ENCODE results near the gene SLC35E2B. TPM values are rescaled to one million over a fixed set of nuclear protein-coding genes. Genes with fewer than 3 reads are reported as not detected.

Gene SLC35E2B
- total RNA-seq, 1 donor from 2014 or later = 108 TPM

DNA sequence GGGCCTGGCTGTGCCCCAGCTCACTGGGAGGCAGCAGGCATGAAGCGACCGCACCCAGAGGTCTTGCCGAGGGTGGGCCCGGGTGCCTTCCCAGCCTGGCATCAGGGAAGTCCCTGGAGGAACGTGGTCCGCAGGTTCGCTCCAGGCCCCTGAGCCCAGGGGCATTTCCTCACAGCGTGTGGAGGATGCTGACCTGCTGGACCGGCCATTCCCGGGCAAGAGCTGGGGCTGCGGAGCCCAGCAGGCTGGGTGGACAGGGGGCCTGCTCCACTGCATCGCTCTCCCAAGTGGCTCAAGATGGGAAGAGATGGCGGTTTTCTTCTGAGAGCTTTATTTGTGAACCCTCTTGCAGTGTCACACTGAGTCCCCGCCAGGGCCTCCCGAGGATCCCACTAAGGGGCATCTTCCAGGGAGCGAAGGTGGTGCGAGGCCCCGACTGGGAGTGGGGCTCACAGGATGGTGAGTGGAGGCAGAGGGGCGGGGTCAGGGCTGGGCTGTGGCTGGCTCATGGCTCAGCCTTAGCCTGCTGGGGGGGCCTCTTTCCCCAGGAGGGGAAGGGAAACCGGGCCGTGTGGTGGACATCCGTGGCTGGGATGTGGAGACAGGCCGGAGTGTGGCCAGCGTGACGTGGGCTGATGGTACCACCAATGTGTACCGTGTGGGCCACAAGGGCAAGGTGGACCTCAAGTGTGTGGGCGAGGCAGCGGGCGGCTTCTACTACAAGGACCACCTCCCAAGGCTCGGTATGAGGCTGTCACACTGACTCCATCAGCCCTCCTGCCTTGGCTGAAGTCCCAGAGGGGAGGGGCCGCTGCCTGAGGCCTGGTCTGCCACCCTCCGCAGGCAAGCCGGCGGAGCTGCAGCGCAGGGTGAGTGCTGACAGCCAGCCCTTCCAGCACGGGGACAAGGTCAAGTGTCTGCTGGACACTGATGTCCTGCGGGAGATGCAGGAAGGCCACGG is 67.9 kb downstream of the SLC35E2B start:
- DNase-seq (ENCODE audit: low spot score) = no peak

DNA sequence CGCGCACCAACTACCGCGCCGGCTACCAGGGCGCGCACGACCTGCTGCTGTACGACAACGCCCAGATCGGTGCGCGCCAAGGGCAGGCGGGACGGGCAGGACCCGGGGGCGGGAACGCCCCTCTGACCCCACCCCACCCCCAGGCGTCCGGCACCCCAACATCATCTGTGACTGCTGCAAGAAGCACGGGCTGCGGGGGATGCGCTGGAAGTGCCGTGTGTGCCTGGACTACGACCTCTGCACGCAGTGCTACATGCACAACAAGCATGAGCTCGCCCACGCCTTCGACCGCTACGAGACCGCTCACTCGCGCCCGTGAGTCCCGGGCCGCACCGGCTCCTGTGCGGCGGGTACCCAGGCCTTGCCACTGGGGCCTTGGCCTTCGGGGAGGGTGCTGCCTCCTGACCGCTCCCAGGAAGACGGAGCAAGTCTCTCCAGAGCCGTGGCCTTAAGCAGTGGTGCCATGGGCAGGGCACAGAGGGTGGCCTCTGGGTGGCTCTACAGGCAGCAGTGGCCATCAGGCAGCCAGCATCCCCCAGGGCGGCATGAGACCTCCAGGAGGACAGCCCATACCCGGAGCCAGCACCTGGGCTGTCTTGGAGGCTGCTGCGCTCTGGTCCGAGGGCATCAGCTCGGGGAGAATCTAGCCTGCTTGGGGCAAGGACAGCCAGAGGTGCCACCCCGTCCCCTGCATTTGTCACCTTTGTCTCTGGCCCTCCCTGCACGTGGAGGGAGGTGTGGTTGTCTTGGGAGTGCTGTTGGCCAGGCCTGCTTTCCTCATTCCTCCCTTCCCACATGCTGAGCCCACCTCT is 68.8 kb downstream of the SLC35E2B start:
- DNase-seq (ENCODE audit: low spot score) = no peak

DNA sequence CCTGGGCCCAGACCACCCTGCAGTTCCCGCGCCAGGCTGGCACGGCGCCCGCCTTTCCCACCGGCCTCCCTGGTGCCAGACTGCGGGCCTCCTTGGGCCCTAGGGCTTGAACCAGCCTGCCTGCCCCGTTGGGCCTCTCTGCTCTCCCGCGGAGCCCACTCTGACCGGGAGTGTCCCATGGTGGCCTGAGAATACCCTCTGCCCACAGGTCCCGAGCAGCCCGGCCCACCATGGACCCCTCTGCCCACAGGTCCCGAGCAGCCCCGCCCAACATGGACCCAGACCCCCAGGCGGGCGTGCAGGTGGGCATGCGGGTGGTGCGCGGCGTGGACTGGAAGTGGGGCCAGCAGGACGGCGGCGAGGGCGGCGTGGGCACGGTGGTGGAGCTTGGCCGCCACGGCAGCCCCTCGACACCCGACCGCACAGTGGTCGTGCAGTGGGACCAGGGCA is 69.4 kb downstream of the SLC35E2B start:
- DNase-seq (ENCODE audit: low spot score) = no peak

DNA sequence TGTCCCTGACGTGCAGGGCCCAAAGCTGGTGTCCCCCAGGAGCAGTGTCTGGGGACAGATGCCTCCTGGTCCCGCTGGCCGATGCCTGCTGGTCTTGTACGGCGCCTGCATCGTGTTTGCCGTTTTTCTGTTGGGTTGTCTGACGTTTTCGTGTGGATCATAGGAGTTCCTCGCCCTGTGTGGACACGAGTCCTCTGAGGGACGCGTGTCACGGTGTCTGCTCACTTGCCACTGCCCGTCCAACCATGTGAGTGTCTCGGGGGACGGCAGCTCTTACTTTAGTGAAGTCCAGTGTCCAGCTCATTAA is 69.9 kb downstream of the SLC35E2B start:
- no peak for DNase-seq (ENCODE audit: low spot score)

DNA sequence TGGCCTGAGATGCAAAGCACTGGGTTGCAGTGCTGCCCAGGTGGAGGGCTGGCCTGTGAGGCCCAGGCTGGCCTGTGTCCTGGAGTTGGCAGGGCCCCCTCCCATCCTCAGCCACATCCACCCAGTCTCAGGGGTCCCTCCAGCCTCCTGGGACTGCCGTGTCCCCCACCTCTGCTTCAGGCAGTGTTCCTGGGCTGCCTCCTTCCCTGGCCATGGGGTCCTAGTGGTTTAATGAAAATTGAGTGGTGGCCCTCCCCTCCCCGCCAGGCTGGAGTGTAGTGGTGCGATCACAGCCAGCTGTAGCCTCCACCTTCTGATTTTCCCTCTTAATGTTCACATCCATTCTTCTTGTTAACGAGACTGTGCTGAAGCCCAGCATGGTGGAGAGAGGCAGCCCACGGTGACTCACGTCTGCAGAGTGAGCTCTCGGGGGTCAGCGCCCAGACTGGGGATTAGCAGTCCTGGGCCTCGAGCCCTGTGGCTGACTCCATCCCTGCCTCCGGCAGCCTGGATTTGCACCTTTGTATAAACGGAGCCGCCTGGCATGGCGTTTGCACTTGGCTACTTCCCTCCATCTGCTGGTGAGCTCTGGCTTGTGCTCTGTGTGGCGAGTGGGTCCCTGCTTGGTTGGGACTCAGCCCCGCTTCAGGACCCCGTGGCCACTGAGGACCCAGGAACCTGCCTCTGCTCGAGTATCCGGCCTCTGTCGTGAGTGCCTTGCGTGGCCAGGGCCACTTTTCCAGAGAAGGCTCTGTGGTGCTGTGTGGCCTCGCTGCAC is 70.4 kb downstream of the SLC35E2B start:
- no peak for DNase-seq (ENCODE audit: low spot score)

DNA sequence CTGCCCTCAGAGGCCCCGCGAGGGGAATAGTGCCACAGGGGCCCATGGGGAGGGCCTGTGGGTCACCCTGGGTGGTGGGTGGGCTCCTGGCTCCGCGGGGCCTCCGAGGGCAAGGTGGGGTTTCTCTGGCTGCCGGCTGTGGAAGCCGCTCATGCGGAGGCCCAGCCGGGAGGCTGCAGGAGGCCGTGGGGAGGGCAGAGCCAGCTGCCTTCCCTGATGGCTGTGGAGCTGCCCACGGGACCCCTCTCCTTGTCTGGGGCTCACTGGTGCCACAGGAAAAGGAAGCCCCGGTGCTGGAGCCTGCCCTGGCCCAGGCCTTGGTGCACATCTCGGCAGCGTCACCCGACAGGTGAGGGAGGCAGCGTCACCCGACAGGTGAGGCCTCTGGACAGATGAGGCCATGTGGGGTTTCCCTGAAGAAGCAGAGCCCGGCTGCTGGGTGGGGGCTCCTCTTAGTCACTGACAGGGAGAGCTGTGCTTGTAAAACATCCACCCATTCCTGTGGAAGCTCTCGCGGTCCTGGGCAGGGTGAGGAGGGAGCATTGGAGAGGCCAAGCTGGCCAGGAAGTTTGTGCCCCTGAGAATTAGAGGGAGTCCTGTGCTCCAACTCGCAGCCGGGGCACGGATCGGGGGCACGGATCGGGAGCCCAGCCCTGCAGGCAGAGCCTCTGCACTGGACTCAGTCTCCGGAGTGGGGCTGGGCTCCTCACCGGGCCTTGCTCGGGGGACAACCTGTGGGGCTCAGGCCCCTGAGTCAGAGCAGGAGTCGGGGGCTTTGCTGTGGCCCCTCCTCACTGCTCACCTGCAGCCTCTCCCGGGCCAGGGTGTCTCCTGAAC is 71.2 kb downstream of the SLC35E2B start:
- DNase-seq (ENCODE audit: low spot score) = no peak

DNA sequence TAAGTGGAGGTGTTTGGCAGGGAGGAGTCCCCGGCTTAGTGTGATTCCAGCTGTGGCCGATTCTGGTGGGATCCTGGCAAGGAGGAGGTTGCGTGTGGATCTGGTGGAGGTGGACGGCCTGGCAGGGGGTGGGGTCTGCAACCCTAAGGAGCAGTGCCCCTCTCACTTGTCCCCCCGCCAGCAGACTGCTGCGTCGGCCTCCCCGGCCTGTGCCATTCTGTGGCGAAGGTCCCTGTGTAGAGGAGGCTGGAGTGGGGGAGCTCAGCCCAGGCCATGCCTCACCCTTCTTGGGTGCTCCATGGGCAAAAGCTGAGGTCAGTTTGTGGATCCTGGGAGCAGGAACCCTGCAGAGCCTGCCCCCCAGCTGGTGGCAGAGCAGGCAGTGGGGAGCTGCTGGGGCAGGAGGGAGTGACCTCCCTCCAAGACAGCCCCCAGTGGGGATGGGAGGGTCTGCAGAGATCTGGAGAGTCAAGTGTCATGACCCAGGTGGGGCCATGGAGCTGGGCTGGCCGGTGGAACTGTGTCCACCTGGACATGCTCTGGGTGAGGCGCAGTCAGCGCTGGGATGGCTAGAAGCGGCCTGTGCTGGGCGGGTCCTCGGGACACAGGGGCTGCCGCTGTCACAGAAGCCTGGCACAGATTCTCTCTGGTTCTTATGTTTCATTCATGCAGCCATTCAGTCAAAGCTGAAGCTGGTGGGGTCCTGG is 72.0 kb downstream of the SLC35E2B start:
- no peak for DNase-seq (ENCODE audit: low spot score)

DNA sequence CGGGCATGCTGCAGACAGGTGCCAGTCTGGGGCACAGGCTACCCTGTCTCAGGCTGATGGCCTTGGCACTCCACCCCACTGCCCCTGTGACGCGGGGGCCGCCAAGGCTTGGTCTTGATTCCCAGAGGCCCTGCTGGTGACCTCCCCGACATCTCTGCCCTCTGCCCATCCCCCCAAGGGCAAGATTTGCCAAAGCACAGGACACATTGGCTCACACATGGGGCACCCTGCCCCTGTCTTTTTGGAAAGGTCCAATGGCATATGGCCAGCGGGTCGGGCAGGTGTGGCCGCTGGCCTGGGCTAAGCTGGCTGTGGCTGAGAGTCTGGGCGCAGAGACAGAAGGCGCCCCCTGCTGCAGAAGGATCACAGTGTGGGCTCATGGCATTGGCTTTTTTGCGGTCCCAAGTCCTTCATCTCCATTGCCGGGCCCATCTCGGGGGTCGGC is 72.7 kb downstream of the SLC35E2B start:
- DNase-seq (ENCODE audit: low spot score) = no peak

DNA sequence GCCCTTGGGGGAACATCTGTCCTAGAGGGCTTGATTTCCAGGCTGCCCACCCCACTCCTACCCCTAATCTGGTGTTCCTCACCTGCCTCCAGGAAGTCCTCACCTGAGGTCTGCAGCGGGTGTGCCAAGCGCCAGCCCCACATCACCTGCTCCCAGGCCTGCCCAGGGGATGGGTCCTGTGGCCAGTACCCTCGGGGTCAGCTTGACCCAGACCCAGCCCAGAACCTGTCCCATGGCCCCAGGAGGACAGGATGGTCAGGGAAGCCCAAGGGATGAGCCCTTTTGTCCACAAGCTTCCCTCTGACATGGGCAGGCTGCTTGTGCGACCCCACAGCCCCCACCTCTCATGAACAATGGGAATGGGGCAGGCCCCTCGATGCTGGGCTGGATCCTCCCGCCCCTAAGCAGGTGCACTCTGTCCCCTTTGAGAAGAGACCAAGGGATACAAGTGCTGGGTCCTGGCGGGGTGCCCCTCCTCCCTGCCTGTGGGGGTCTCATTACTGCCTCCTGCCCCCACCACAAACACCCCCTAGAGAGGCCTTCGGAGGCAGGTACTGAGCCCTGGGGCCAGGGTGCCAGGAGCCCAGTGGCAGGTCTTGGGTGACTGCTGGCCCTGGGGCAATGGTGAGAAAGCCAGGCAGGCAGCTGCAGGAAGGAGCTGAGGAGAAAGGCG is 74.1 kb downstream of the SLC35E2B start:
- no peak for DNase-seq (ENCODE audit: low spot score)

DNA sequence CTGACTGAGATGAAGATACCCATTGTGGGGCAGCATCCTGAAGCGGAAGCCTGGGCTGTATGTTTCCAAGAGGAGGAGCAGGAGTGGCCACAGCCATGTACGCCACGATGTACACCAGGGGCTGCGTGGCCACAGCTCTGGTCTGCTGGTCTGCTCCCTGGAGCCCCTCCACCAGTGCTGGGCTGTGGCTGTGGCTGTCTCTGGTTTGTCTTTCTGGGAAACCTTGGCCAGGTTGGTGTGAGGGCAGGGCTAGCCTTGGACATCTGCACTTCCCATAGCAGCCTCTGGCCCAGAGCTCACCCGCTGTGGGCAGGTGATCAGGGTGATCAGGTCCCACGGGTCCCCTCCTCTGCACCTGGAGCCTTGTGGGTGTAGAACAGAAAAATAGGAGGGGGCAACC is 74.7 kb downstream of the SLC35E2B start:
- no peak for DNase-seq (ENCODE audit: low spot score)

DNA sequence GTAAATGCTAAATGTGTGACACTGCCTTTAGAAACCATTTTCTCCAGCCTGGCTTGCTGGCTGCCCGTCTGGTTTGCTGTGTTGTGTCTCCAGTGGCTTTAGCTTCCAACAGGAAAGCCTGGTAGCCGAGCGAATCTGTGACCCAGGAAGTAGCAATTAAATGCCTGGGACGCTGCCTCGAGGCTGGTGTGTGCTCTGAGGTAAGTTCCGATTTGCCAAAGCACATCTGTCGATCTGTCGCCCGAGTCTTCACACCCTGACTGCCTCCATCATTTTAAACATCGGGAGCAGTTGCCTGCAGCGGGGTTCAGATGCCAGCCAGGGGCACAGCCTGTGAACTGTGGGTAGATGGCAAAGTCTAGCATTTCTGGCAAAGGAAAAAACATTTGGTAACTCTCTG is 75.1 kb downstream of the SLC35E2B start:
- DNase-seq (ENCODE audit: low spot score) = no peak

DNA sequence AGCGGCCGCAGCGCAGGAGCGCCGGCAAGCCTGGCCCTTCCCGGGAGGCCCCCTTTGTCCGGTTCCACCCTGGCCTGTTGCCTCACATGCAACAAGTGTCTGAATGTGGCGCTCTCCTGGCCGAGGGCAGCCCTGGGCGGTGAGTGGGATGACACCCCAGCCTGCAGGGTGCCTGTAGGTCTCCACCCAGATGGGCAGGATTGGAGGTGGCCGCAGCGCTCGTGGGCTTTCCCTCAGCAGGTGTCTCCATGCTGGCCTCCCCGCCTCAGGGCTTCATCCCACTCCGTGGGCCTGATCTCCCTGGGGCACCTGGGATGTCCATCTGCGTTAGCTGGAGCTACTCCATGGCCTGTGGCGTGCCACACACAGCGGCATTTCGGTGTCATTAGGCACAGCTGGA is 75.8 kb downstream of the SLC35E2B start:
- no peak for DNase-seq (ENCODE audit: low spot score)

DNA sequence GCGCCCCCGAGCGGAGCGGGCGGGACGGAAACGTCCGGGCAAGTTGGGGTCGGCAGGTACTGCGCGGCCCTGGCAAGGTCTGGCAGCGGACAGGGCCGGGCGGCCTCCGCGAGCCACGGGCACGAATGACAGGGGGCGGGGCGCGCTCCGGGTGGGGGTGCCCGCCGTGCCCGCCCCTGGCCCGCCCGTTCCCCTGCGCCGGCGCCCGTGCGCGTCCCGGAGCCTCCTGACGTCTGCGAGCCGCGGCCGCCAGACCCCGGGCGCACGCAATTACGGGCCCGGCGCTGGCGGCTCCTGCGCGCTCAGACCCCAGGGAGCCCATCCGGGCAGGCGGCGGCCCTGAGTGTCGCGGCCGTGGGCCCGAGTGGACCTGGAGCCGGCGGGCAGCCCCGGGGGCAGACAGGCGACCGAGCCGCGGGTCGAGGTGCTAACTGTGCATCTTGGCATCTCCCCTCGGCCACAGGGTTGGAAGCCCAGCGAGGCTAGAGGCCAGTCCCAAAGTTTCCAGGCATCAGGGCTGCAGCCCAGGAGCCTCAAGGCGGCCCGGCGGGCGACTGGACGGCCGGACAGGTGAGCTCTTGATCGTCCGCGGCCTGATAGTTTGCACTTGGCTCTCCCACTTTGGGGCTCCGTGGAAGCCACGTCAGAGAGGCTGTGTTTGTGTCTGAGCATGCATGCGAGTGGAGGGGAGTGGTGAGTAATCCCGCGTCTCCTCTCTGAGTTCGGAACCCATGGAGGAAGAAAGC is 76.4 kb downstream of the SLC35E2B start:
- no peak for DNase-seq (ENCODE audit: low spot score)

DNA sequence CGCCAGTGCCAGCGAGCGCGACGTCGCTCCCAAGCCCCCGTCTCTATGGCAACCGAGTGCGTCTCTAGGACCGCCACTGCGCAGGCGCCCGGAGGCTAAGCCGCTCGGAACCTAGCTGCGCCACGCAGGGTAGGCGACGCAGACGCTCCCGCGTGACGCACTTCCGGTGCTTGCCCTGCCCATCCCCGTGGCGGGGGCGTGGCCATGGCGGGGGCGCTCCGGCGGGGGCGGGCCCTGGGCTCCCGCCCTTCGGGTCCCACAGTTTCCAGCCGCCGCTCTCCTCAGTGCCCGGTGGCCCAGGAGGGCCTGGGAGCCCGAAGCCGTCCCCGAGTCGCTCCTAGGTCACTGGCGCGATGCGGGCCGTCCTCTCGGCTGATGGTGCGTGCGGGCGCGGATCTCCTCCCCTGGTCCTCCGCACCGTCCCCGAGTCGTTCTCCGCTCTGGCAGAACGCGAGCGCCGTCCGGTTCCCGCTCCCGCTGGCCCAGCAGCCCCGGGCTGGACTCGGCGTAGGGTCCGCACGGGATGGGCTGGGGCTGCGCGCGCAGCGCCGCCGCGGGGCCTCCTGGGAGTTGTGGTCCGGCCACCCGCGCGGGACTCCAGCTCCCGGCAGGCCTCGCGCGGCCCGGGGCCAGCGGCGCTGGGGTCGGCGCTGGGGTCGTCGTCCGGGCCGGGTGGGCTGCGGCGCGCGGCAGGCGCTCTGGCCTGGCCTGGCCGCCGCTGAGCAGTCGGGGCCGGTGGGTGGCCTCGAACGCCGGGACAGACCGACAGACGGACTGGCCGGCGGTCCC is 77.1 kb downstream of the SLC35E2B start, which contains the start of gene MIB2:
Gene MIB2, plus strand, starts transcription at position 245 of the 789 bp plus-strand sequence. CDS start 7,953 bp downstream, outside the sequence.
- peak; percentile 96 for DNase-seq (ENCODE audit: low spot score)

DNA sequence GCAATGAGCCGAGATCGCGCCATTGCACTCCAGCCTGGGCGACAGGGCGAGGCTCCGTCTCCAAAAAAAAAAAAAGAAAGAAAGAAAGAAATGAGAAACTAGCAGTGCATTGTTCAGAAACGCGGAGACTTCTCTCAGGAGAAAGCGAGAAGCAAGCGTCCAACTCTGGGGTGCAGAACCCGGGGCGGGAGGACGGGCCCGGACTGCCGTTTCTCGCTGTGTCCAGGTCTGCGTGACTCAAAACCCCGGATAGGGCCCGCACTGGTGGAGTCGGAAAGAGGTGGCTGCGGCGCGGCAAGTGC is 77.7 kb downstream of the SLC35E2B start:
- no peak for DNase-seq (ENCODE audit: low spot score)

DNA sequence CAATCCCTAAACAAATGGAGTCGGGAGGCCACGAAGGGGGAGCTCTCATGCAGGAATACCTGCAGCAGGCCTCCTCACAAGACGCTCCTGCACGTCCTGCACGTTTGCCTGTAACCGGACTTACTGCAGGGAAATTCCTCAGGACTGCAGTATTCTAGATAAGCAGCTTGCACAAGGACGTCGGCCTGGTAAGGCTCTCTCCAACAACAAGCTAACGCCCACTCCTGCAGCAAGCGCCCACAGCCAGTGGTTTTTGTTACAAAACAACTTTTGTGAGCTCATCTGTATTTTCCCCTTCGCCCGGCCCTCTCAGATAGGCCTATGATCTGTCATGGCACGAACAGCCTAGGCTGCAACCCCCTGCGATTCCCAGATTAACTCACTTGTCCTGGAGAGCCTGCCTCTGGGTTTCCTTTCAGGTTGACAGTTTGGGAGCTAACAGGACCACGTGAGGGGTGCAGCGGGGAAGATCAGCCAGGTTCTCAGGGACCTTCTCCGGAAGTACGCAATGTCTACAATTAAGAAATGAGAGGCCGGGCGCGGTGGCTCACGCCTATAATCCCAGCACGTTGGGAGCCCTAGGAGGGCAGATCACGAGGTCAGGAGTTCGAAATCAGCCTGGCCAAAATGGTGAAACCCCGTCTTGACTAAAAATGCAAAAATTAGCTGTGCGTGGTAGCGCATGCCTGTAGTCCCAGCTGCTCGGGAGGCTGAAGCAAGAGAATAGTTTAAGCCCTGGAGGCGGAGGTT is 78.2 kb downstream of the SLC35E2B start:
- peak; percentile 42 for DNase-seq (ENCODE audit: low spot score)

DNA sequence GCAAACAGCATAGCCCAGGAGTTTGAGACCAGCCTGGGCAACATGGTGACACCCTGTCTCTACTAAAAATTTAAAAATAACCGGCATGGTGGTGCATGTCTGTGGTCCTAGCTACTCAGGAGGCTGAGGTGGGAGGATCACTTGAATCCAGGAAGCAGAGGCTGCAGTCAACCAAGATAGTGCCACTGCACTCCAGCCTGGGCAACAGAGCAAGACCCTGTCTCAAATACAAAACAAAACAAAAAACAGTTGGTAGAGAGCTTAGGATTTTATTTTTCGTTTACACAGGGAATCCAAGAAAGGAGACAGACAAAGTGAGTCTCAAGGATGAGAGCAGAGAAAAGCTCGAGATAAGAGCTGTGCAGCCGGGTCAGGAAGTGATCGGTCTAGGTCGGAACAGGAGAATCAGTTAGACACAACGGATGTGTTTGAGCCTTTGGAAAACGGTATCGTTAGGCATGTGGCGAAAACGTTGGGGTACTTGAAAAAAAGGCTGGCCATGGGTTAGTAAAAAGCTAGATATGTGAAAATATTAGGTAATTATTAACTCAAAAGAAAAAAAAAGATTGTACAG is 79.0 kb downstream of the SLC35E2B start:
- DNase-seq (ENCODE audit: low spot score) = no peak

DNA sequence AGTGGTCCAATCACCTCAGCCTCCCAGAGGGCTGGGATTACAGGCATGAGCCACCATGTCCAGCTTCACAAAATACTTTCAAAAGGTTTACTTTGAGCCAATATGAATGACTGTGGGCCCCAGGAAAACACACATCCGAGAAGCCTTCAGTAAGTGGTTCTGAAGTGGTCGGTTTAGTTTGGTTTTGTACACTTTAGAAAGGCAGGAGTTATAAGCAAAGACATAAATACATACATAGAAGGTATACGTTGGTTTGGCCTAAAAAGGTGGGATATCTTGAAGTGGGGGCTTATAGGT is 80.5 kb downstream of the SLC35E2B start:
- DNase-seq (ENCODE audit: low spot score) = no peak
